K562 (cell line): ENCODE measurements around the gene SLC6A20. TPM values are rescaled to one million over a fixed set of nuclear protein-coding genes. Genes with fewer than 3 reads are reported as not detected.

Source experiments
- LCOR ChIP-seq: sonication (generic); formaldehyde crosslinking; IDR thresholded peaks from 2 replicates; pipeline ENCODE4 v1.8.0; 2022; ENCODE audit warnings: mild to moderate bottlenecking, missing genetic modification reagents
- ZNF316 ChIP-seq: fragments of 450-650 bp; IDR thresholded peaks from 2 replicates; pipeline ENCODE4 v1.6.1; 2016
- polyA plus RNA-seq, 8 experiments: library from polyadenylated mRNA; depleted of rRNA in 4 of 8; stranded (reverse) in 5 of 8; unstranded in 3 of 8; fragments of >200 nt; fragmentation: Nextera tagmentation in 2 of 8; fragmentation: Illumina TruSeq in 1 of 8; extraction: Ambion mirVana in 2 of 8; extraction: Trizol in 1 of 8; gene quantifications; 2 replicates each; pipeline versions ENCODE4 v1.2.1 to v1.2.3, GENCODE V29; 2011 to 2014; ENCODE audit warnings: inconsistent platforms in 1 of 8, missing spikeins in 1 of 8
- total RNA-seq, 7 experiments: library from RNA; depleted of rRNA in 6 of 7; stranded (reverse); fragments of >200 nt in 6 of 7; fragmentation: Illumina TruSeq in 2 of 7; extraction: Trizol in 2 of 7; gene quantifications; 2 replicates each; pipeline versions ENCODE4 v1.2.1 to v1.2.3, GENCODE V29; 2011 to 2021; ENCODE audit warnings: low replicate concordance in 1 of 7
- TF ChIP-seq, protein P1 (sequence below): IDR thresholded peaks from 2 replicates; pipeline ENCODE4 v1.6.1; 2011; ENCODE audit warnings: borderline replicate concordance, low read depth, mild to moderate bottlenecking, moderate library complexity, low read length; ENCODE audit not compliant: insufficient read depth, poor library complexity, severe bottlenecking
- TF ChIP-seq, protein P2 (sequence below): fragments of 250-450 bp; sonication (Bioruptor Pico); IDR thresholded peaks from 2 replicates; pipeline ENCODE4 v1.8.0; 2021; ENCODE audit warnings: mild to moderate bottlenecking, moderate library complexity

Gene SLC6A20
- total and polyA plus RNA-seq, 9 of the 15 experiments (the other 6 are each of a cell fraction or from before 2014, with no cell fraction given): not detected

GRCh38 chr3:45775571-45776300 is 20.6 kb downstream of the SLC6A20 start (continued):
- TF ChIP-seq, protein P1, sequence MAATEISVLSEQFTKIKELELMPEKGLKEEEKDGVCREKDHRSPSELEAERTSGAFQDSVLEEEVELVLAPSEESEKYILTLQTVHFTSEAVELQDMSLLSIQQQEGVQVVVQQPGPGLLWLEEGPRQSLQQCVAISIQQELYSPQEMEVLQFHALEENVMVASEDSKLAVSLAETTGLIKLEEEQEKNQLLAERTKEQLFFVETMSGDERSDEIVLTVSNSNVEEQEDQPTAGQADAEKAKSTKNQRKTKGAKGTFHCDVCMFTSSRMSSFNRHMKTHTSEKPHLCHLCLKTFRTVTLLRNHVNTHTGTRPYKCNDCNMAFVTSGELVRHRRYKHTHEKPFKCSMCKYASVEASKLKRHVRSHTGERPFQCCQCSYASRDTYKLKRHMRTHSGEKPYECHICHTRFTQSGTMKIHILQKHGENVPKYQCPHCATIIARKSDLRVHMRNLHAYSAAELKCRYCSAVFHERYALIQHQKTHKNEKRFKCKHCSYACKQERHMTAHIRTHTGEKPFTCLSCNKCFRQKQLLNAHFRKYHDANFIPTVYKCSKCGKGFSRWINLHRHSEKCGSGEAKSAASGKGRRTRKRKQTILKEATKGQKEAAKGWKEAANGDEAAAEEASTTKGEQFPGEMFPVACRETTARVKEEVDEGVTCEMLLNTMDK: no peak
- TF ChIP-seq, protein P2, sequence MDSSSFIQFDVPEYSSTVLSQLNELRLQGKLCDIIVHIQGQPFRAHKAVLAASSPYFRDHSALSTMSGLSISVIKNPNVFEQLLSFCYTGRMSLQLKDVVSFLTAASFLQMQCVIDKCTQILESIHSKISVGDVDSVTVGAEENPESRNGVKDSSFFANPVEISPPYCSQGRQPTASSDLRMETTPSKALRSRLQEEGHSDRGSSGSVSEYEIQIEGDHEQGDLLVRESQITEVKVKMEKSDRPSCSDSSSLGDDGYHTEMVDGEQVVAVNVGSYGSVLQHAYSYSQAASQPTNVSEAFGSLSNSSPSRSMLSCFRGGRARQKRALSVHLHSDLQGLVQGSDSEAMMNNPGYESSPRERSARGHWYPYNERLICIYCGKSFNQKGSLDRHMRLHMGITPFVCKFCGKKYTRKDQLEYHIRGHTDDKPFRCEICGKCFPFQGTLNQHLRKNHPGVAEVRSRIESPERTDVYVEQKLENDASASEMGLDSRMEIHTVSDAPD: no peak
- TF ChIP-seq ZNF316 (no peak), LCOR (CRISPR knock-in tag) (no peak)
